DMS114 treated with DMSO at 0.1 percent for 48 hours (cell line): ENCODE measurements around the gene TSPAN31.
A peak's percentile ranks its signal among the peaks of the same experiment; 100 is the strongest.
"Not testable (repeated sequence)": the region's sequence is repeated elsewhere in the genome, so short reads cannot be mapped to it uniquely, and the experiment has no call there.

Source experiments
- DNase-seq: peaks from one replicate; lab custom pipeline; 2025; ENCODE audit not compliant: unreplicated experiment; lab: John Stamatoyannopoulos, UW

Gene TSPAN31

DNA sequence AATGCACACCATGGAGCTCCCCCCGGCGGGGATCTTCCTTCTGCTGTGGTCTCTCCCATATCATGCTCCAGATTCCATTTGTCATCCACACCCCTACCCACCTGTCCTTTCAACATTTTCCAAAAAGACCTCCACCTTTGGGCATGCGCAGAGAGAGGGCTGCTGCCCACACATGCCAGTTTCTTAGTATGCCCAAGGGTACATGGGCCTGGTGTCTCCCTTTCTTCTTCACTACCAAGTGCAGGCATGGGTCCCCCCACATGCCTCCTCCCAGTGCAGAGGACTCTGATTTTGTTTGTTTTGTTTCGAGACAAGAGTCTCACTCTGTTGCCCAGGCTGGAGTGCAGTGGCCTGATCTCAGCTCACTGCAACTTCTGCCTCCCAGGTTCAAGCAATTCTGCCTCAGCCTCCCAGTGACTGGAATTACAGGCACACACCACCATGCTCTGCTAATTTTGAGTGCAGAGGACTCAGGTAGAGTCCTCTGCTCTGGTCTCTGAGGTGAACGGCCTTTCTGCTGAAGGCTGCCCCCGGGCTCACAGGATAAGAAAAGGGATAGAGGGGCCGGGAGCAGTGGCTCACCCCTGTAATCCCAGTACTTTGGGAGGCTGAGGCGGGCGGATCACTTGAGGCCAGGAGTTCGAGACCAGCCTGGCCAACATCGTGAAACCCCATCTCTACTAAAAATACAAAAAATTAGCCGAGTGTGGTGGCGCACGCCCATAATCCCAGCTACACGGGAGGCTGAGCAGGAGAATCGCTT is 22.8 kb upstream of the TSPAN31 start:
- not testable (repeated sequence) for DNase-seq

DNA sequence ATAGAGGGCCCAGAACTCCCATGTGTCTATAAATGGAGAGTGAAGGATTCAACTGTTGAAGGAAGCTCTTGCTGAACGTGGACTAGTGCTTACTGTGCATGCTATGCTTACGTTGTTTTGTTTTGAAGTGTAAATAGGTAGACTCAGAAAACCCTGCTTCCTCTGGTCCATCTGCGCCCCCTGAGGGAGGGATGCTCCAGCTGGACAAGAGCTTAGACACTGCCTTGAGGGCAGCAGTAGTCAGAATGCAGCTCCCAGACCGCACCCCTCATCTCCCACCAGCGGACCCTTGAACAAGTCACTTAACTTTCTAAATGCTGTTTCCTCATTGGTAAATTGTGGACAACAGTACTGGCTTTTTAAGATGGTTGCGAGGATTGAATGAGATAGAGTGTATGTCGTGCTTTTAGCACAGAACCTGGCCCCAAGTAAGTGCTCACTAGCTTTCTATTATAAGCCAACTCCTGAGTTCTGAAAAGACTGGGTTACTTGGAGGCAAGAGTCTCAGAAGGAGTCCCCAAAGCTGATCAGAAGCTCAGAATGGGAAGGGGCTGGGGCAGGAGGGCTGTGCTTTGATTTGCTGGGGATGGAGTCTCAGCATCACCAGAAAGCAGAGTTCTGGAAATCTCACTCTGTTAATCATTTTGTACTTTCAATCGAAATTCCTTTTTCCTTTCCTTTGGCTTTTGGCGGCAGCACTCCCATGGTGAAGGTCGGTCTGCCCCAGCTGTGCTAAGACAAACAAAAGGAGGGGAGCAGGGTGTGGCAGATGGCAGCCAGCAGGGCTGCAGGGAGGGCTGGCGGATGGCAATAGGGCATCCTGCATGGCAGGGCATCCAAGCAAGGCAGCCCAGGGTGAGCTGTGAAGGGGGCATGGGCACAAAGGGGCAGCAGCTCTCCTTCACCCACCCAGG is 21.9 kb upstream of the TSPAN31 start:
- DNase-seq, result no peak

DNA sequence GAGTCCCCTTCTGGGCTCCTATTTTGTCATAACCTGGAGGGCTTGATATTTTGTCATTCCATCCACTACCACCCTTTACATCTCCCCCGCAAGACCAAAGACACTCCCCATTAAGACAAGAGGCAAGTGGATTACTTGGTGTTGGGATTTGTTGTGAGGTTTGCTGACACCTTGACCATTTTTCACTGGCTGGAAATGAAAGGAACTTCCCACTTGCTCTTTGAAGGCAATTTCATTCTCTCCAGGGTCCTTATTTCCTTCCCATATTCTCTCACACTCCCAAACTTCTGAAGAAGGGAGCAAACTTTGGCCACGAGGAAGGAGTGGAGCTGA is 21.2 kb upstream of the TSPAN31 start:
- no peak for DNase-seq

DNA sequence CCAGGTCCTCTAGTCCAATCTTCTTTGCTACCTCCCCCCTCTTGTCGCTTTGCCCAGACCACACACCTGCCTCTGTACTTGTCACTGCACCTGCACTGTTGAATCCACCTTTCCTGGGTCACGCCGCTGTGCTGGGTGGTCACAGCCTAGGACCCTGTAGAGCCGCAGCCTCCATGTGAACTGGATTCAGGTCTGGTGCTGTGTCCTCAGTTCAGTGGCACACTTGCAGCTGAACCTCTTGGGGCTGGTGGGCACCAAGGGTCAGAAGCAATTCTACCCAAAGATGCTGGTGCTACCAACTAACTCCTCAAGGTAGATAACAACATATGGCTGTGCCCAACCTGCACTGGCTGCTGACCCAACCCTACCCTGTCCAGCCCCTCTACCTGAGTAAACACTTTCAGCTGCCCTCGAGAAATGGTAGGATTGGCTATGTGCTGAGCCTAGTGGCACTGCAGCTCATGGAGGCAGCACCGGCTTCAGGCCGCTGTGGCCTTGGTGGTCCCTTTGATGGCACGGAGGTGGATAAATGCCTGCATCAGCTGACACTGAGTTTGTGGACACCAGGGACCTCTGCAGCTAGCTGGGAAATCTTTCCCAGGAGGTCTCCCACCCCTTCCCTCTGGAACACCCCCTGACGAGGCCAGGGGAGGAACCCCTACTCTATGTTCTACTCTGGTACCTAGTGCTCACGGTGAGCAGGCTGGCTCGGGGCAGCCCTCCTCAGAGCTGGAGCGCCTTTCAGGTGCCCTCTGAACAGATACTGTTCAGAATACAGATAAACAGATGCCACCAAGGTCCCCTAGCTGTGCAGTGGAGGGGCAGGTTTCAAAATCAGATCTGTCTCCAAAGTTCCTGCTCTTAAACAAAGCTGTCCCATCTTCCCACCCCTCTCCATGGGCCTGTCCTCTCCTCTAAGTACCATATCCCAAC is 20.6 kb upstream of the TSPAN31 start:
- no peak for DNase-seq

DNA sequence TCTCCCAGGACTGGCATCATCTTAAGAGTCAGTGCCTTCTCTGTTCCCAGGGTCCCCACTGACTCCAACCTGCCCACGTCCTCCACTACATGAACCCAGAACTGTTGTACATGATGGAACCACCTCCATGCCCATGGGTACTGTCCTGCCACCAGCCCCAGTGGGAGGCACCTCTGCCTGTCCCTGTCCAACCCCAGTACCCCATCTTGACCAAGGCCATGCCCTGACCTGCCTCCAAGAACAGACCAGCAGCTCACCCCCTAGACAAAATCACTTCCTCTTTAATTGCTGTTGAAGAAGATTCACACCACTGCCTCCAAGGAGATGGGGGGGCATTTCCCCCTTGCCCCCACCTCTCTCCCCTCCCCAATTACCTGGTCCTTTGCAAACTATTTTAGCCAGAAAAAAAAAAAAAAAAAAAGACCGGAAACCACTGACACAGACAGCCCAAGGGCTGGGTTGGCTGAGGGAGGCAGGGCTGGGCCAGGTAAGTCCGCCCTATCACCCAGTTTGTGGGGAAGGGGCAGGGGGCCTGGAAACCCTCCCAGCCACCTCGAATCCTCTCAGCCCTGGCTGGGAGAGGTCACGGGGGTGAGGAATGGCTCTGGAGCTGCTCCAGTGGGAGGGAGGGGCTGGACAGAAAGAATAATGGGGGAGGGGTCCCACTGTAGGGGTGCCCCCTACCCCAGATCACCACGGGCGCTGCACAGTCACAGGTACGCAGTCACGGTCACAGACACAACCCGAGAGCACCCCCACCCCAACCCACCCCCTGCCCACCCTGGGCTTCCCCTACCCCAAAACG is 19.7 kb upstream of the TSPAN31 start:
- DNase-seq, result no peak

DNA sequence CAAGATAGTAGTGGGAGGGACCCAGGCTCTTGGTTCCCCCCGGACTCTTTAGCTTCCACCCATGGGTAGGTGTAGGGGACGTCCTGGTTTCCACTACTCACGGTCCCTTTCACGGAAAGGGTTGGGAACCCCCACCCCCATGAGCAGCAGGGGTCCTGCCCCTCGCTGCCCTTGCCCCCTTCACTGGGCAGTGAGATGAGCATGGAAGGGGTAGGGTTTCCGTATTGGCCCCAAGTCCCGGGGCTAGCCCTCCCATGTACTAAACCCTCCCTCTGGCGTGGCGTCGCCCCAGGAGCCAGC is 19.0 kb upstream of the TSPAN31 start:
- no peak for DNase-seq

DNA sequence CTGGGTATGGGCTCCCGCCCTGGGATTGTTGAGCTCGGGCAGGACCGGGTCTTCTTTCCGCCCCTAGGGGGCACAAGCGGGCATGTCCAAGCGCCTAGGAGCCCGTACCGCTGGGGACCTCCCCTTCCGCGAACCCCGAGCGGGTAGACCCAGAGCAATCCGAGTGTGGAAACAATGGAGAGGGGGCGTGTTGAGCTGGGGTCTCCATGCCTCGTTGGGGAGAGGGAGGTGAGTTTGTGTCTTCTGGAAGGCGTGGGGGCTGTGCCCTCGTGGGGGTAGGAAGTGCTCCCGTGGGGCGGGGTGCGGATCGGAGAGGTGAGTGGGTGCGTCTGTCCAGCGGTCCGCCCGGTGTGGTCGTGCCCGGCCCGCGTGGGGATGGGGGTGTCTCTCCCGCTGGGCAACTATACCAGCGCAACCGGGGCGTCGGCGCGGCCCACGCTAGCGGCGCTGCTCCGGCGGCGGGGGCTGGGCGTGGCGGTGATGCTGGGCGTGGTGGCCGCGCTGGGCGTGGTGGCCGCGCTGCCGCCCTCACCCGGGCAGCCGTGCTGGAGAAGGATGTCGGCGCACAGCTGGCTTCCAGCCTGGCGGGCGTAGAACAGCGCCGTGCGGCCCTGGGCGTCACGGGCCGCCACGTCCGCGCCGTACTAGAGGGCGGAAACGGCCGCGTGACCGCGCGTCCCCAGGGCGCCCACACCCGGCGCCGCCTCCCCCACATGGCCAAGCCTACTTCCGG is 18.5 kb upstream of the TSPAN31 start:
- peak; percentile 66 for DNase-seq

DNA sequence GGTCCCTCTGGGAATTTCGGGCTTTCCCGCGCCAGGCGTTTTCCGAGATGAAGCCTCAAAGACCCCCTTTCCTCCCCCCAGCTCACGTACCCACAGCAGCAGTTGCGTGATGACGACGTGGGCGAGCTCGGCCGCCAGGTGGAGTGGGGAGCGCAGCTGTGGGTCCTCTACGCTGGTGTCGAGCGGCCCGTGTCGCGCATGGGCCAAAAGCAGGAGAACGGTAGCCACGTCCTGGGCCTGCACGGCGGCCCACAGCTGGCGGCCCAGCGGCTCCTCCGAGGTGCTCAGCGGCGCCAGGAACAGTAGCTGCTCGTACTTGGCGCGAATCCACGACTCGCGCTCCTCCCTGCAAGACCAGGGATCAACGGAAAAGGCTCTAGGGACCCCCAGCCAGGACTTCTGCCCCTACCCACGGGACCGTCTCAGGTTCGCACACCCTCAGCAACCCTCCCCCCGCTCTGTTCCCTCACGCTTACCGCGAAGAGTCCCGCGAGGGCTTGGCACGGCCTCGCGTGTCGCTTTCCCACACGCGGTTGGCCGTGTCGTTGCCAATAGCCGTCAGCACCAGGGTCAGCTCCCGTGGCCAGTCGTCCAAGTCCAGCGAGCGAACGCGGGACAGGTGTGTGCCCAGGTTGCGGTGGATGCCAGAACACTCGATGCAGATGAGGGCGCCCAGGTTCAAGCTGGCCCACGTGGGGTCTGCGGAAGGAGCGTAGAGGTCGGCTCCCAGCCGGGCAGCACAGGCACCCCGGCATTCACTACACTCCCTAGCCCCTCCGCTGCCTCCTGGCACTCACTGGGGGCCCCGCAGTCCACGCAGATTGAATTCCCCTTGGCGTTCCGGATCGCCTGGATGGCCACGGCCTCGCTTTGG is 17.7 kb upstream of the TSPAN31 start:
- DNase-seq, result peak; percentile 35

DNA sequence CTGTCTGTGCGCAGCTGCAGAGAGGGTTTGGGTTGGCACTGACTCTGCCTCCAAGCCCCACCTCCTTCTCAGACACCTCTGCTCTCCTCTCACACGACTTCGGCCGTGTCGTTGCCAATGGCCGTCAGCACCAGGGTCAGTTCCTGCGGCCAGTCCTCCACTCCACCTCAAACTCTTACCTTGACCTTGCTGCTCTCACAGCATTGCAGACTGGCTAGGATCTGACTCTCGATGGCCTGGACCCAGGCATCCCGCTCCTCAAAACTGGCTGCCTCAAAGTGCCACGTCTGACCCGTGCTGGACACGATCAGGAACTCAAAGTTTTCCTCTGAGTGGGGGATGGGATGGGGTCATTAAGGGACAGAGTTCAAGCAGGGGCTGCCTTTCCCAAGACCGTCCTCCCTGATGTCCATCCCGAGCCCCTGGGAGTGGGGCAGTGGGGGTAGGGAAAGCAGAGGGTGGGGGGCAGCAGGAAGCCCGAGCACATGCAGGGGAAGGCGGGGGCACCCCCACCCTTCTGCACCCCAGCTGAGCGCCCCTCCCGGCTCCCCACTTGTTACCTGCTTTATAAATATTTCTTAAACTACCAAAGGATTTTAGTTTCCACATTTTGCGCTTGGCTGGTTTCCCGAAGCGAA is 17.0 kb upstream of the TSPAN31 start:
- no peak for DNase-seq

DNA sequence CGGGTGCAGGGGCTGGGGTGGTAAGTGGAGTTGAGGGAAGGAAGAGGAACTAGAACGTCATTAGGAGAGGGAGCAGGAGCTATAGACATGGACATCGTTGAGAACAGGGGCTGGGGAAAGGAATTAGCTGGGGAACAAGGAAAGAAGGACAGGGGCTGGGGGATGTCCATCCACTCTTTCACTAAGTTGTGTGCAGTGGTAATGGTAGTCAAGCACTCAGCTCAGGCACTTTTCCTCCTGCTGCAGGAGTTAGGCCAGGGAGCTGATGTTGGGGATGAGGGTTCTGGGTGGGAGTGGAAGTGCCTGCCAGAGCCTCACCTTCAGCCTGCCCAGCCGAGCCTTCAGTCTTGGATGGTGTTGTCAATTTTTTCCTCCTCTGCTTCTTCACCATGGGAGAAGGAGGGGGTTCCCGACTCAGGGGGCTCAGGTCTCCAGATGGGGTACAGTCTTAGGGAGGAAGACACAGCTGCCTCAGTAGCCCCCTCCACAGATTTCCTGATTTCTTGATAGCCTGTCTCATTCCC is 15.5 kb upstream of the TSPAN31 start:
- DNase-seq, result no peak

DNA sequence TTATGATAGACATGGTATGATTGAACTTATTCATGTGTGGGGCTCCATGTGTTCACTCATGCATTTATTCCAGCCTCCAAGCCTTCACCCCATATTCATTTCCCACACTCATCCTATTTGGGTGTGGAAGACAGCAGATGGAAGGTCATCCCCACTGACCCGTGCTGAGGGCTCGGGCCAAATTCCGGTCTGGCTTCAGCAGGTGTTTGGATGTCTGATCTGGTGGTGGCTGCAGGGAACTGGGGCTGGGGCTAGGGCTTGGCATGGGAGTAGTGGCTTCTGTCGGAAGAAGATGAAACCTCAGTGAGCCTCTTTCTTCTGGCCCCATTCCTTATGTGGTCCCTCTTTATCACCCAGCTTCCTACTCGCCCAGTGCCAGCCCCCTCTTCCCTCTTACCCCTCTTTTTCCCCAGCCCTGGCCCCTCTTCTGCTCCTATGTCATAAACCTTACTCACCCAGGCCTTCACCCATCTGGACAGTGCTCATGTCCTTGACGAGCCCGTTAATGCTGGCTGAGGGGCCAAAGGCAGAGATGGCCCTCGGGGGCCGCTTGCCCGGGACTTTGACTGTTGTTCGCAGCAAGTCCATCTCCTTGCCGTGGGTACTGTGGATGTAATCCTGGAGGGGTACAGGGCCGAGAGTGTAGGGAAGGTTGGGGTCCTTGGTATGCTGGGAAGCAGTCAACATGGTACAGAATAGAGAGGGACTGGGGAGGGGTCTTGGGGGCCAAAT is 14.3 kb upstream of the TSPAN31 start:
- DNase-seq, result no peak

DNA sequence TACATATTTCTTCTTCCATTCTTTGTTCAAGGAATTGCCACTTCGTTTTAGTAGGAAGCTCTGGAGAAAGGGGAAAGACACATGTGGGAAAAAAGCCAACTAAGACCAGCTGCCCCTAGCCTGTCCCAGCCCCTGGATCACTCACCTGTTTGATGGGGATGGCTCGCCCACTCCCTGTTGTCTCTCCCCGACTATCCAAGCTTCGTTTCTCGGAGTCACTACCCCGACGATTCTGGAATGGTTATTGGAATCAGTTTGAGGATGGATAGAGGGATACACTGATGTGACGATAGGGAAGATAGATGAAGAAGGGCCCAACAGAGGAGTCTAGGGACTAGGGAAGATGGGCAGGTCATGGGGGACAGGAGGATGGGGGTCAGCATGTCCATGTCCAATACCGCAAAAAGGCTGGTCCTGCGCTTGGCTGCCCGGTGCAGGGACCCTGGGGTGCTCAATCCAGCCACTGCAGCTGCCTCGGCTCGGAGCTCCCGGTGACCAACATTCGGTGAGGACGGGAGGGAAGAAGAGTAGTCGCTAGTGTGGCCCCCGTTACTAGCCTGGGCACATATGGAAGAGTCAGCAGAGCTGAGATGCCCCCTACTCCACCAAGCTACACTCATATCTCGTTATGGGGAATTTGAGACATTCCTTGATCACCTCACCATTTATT is 13.3 kb upstream of the TSPAN31 start:
- DNase-seq, result no peak

DNA sequence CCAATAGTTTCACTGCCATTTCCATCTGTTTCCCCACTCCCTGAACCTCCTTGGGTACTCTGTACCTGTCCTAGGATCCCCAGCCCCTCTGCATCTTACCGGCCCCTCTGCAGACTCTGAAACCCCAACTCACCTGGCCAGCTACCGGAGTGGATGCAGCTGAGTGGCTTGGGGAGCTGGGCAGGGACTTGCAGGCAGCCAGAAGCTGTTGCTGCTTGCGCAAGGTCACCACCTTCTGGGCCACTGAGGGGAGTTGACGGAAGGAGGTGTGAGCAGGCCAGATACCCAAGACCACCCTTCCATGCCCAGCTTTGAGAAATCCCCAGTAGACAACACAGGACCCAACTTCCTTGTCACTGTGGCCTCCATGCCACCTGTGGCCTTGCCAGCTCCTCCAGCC is 12.6 kb upstream of the TSPAN31 start:
- no peak for DNase-seq

DNA sequence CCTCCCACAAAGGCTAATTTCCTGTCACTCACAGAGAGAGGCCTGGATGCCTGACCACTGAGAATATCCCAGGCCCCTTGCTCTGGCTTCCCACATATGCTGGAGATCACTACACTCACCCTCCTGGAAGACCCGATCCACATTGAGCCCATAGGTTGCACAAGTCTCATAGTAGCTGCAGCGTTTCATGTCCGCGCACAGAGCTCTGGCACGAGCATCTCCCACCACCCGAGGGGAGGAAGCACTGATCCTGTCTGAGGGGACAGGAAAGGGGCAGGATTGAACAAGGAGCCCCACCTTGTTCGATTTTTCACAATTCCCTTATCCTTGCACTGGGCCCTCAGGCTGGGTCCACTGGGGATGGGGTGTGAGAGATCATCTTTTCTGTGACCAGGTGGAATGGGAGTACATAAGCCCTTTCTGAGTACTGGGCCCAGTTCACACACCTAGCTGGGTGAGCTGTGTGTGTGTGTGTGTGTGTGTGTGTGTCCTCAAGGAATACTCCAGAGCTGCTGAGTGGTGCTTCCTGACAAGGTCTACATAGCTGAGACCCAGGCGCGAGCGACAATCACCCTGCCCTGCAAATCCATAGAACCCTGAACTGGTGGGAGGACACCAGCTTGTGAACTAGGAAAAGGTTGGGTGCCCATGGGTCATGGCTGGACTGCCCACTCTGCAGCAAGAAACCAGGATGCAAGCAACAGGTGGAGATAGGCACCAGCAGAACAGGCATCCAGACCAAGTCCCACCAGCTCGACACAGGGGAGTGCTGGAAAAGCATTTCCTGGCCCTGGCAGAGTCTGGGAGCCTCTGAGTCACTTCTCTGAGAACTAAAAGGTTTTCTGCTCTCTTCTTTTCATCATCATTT is 11.9 kb upstream of the TSPAN31 start:
- DNase-seq, result no peak

DNA sequence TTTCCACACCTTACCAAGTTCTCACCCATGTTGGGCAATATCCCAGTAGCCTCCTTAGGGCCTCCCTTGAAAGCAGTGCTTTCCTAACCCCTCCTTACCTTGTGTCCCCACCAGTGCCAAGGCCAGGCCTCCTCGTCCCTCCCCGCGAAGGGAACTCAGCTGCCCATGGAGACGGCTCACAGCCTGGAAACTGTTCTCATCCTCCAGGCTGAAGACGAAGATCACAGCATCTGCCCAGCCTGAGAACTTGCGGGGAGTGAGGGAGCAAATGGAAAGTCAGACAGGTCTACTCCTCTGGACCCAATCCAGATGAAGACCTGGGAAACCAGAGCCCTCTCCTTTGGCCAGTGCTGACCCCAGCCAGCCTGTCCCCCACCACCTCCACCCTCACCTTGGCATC is 10.9 kb upstream of the TSPAN31 start:
- DNase-seq, result no peak

DNA sequence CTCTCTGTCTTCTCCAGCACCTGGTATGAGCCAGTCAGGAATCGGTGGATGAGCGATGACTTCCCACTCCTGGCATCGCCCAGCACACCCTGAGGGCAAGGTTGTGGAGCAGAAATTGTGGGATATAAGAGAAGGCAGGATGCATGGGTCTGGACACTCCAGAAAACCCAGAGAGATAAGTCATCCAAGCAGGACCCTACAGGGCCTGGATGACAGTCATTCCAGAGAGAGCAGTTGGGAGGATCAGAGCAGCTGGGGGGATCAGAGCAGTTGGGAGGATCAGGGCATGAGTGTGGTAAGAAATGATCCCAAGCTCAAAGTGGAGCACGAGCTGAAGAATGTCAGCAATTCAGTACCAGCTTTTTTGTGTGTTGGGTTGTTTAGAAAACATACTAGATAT is 10.2 kb upstream of the TSPAN31 start:
- DNase-seq, result no peak
